ENCODE results near the gene UBL7. TPM values are rescaled to one million over a fixed set of nuclear protein-coding genes. Genes with fewer than 3 reads are reported as not detected.

Gene UBL7
- total and polyA plus RNA-seq, 2 of the 8 experiments (the other 6 are each of a cell fraction or from before 2014, with no cell fraction given): 71.5 to 183 TPM

- Histone ChIP-seq H2BK120ac (replicated peaks; ENCODE audit: low read depth, low read length) (no peak overlapping the region), H2BK20ac (ENCODE audit: low read length) (no peak overlapping the region), H4K91ac (replicated peaks; ENCODE audit: insufficient read length, low read length) (no peak overlapping the region), H3K79me1 (ENCODE audit: low read depth, low read length) (no peaks in the 10 kb centered on the region; the same call in 1 of the 2 replicates), H2BK12ac (ENCODE audit: low read depth, low read length) (no peak overlapping the region), H3K4me1 (replicated peaks in 1 of 4; ENCODE audit: control insufficient read depth in 3 of 4, insufficient read depth in 4 of 4, low read length in 3 of 4) (no peaks in the 10 kb centered on the region; a peak in 1 of 7 replicates), H2AFZ (ENCODE audit: low read length) (peak overlapping the region; percentile 79; the same call in 1 of the 2 replicates), H3K23ac (ENCODE audit: insufficient read length) (no peak overlapping the region), H3K4me2 (ENCODE audit: insufficient read depth in 1 of 2, low read depth in 2 of 2, low read length in 2 of 2) (peak overlapping the region; percentile 76 to 85), H3K14ac (ENCODE audit: insufficient read length) (no peak overlapping the region), H3K27ac (ENCODE audit: low read depth, low read length) (peak overlapping the region; percentile 58), H3K9ac (replicated peaks in 1 of 4; ENCODE audit: extremely low read depth in 1 of 4, low read depth in 3 of 4, low read length in 3 of 4) (peak overlapping the region in 3 of 4 experiments; percentile 68 to 94 (median 68); a peak in 6 of 7 replicates), H3K9me3 (ENCODE audit: insufficient read depth in 2 of 2, low read depth in 1 of 2, low read length in 1 of 2) (no peaks in the 10 kb centered on the region; a peak in 1 of 4 replicates), H3K36me3 (ENCODE audit: control insufficient read depth in 2 of 4, insufficient read depth in 4 of 4, low read length in 3 of 4) (peaks cover 2 to 8% (median 2%) of the 10 kb centered on the region in 4 experiments; a peak in 7 of 8 replicates), H4K8ac (ENCODE audit: extremely low read depth, insufficient read depth, low read length) (no peak overlapping the region), H4K5ac (ENCODE audit: insufficient read length, low read depth, low read length) (no peak overlapping the region), H2BK15ac (ENCODE audit: low read length) (no peak overlapping the region), H3K4ac (replicated peaks; ENCODE audit: insufficient read length, low read depth, low read length) (peak overlapping the region; percentile 63), H3K27me3 (replicated peaks in 1 of 4; ENCODE audit: control insufficient read depth in 3 of 4, extremely low read depth in 1 of 4, insufficient read depth in 3 of 4, low read length in 3 of 4) (no peaks in the 10 kb centered on the region), H3K23me2 (ENCODE audit: low read depth, low read length) (peaks cover 15% of the 10 kb centered on the region), H2BK5ac (ENCODE audit: low read depth, low read length) (no peak overlapping the region), H4K20me1 (replicated peaks in 1 of 2; ENCODE audit: control insufficient read depth in 1 of 2, insufficient read depth in 2 of 2, low read length in 2 of 2) (no peaks in the 10 kb centered on the region), H3K56ac (replicated peaks; ENCODE audit: insufficient read length, low read depth, low read length) (no peak overlapping the region), H3K4me3 (ENCODE audit: extremely low read depth in 1 of 4, insufficient read depth in 2 of 4, low read depth in 3 of 4, low read length in 4 of 4) (peak overlapping the region; percentile 79 to 97 (median 85); a peak in 7 of 8 replicates), H3K79me2 (ENCODE audit: control insufficient read depth in 1 of 2, insufficient read depth in 2 of 2, low read length in 2 of 2) (peaks cover 0 to 15% of the 10 kb centered on the region in 2 experiments; a peak in 2 of 4 replicates), H2AK5ac (ENCODE audit: low read depth, low read length) (no peak overlapping the region), H3K18ac (ENCODE audit: extremely low read depth, low read length) (no peak overlapping the region)
- CTCF ChIA-PET (ENCODE audit: partially characterized antibody): interaction anchor here (0.6 to 9.1 kb wide), 7 partner anchors 10 to 84 kb away, joined by 3 to 78 read pairs (median 6); no protein-coding TSS in a partner anchor
- DNase-seq (ENCODE audit: low read depth in 1 of 2, low spot score in 2 of 2) (no peak), FAIRE-seq (no peak)
- POLR2A ChIA-PET (ENCODE audit: partially characterized antibody): interaction anchor here (0.9 to 3.2 kb wide), 17 partner anchors 12 to 156 kb away, joined by 3 to 25 read pairs (median 5); partner anchors contain the start of genes ARID3B and CLK3
- 61% methylated on average over 2 of the region's 2 CpGs; no CpG with 5 or more reads in 1 of the 2 experiments for WGBS, 2 experiments (ENCODE audit: extremely low coverage in 1 of 2, insufficient coverage in 1 of 2, insufficient read length in 1 of 2, insufficient replicate concordance in 2 of 2, low coverage in 1 of 2, low lambda C conversion rate in 2 of 2, missing lambda C conversion rate in 1 of 2)
- TF ChIP-seq SP2 (IDR thresholded peaks at IDR 0.05; ENCODE audit: low read length): no peak
- no peak for TF ChIP-seq NANOG (IDR thresholded peaks at IDR 0.05; ENCODE audit: insufficient read depth, low read depth, low read length, poor library complexity, severe bottlenecking)
- no peak for TF ChIP-seq CHD2 (IDR thresholded peaks at IDR 0.05; ENCODE audit: low read length)
- no peak for TF ChIP-seq SIN3A (conservative IDR thresholded peaks at IDR 0.05 in 1 of 2, IDR thresholded peaks at IDR 0.05 in 1 of 2; ENCODE audit: low read depth in 1 of 2, low read length in 2 of 2)
- TF ChIP-seq EZH2 (IDR thresholded peaks at IDR 0.05; ENCODE audit: low read depth, low read length, severe bottlenecking): no peak
- TF ChIP-seq ZNF274 (IDR thresholded peaks at IDR 0.05; ENCODE audit: borderline replicate concordance, extremely low read depth, low read length): no peak
- TF ChIP-seq CHD1 (IDR thresholded peaks at IDR 0.05; ENCODE audit: low read depth, low read length): no peak
- TF ChIP-seq RAD21 (IDR thresholded peaks at IDR 0.05 in 1 of 2, conservative IDR thresholded peaks at IDR 0.05 in 1 of 2; ENCODE audit: low read depth in 2 of 2, low read length in 2 of 2): no peak
- TF ChIP-seq EGR1 (IDR thresholded peaks at IDR 0.05; ENCODE audit: borderline replicate concordance, low read depth, low read length): no peak
- TF ChIP-seq POLR2AphosphoS5 (IDR thresholded peaks at IDR 0.05; ENCODE audit: low read depth, low read length): no peak
- no peak for TF ChIP-seq TCF12 (IDR thresholded peaks at IDR 0.05; ENCODE audit: low read depth, low read length)
- TF ChIP-seq RBBP5 (IDR thresholded peaks at IDR 0.05; ENCODE audit: borderline replicate concordance, low read depth, low read length): no peak
- no peak for TF ChIP-seq ASH2L (IDR thresholded peaks at IDR 0.05; ENCODE audit: low read length)
- no peak for TF ChIP-seq BACH1 (IDR thresholded peaks at IDR 0.05; ENCODE audit: low read length)
Observed at GRCh38 chr15:74460298-74460697, 662 bp downstream of the UBL7 start.

All from H1 (cell line).